Limb (tissue), 2 donors: ENCODE data around the gene SND1.
"Not testable (repeated sequence)": the region's sequence is repeated elsewhere in the genome, so short reads cannot be mapped to it uniquely, and the experiment has no call there.

Experiments
- DNase-seq, 2 donors: peaks; one replicate each; pipeline ENCODE4 v3.0.0-alpha.2; 2016; ENCODE audit errors: extremely low spot score in 2 of 2

Gene SND1

DNA sequence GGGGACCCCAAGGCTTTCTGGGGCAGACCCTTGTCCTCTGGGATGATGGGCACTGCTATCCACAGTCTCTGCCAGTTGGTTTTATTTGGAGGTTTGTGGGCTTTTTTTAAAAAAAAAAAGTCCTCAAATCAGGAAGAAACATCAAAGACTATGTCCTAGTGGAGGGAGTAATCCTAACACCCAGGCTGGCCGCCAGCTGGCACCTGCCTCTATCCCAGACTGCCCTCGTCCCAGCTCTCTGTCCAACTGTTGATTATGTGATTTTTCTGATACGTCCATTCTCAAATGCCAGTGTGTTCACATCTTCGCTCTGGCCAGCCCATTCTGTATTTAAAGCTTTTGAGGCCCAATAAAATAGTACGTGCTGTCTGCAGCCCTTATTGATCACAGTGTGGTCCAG is 440.2 kb downstream of the SND1 start:
- DNase-seq: no peak

DNA sequence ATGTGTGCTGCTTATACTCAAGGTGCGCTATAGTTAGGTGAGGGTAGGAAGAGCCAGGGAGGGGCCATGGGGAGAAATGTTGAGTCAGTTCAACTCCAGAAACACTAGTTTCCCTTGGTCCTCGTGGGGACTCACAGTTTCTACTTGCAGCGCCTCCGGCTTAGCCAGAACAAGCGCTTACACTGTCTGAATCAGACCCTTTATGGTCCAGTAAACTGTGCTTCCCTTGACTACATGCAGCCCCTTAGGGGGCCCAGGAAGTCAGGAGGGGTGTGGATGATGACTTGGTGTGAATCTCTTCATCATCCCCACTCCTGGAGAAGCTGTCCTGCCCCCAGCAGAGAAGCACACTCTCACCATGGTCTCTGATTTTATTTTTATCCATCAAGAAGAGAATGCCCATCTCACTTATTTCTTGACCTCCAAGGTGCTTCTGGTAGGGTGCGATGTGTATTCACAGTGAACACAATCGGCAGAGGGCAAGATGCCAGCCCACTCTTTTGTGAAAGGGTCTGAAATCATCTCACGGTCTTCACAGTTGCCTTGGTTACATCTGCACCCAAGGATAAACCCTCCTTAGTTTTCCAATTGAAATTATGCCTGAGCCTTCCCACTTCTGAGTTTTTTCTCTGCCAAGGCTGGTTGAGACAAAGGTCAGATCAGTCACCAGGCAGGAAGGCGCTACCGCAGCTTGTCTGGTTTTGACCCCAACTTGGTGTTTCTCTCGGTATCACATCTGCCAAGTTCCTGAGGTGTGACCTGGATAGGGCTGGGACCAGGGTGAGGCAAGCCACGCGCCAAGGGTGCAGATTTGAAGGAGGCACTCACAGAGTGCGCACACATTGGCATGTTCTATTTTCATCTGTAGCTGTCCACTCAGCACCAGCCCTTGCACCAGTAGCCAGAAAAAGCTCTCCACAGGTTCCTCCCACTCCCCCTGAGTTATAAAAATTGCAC is 441.9 kb downstream of the SND1 start:
- DNase-seq: no peak

DNA sequence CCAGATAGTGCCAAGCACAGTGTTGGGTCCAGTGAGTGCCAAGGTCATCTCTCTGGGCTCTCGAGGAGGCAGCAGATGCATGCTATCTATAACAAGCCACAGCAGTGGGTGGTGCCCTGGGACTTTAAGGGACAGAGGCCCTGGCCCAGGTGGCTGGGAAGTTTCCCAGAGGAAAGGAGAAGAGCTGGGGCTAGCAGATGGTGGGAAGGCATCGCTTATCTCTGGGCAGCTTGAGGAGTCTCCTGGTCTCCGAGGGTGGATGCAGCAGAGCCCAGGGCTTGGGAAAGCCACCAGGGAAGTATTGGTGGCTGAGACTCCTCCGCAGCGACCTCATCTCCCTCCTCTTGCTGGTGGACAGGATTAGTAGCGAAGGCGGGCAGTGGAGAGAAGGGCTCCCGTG is 442.7 kb downstream of the SND1 start:
- DNase-seq: no peak

GRCh38 chr7:128097211-128097731 is 445.3 kb downstream of the SND1 start:
- DNase-seq: no peak

DNA sequence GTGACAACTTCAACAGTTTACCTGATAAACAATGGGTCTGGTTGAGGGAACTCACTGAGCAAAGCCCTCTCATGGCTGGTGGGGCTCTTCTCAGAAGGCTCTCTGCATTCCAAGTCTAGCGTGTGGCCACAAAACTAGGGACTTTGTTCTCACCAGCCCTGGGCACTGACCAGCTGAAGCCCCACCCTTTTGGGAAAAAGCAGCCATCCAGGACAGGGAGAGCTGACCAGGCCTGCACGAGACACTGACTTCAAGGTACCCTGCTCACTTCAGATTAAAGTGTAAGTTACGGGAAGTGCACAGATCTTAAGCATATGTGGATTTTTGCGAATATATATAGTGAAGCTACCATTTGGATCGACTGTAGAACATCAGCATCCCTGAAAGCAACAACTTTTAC is 446.6 kb downstream of the SND1 start:
- DNase-seq: no peak

GRCh38 chr7:128099204-128099671 is 447.2 kb downstream of the SND1 start:
- no peak for DNase-seq

- DNase-seq: no peak
Observed at GRCh38 chr7:128100225-128100948, 448.4 kb downstream of the SND1 start.

GRCh38 chr7:128100949-128101713 is 449.1 kb downstream of the SND1 start:
- no peak for DNase-seq

GRCh38 chr7:128102490-128103291 is 450.7 kb downstream of the SND1 start:
- DNase-seq: no peak

DNA sequence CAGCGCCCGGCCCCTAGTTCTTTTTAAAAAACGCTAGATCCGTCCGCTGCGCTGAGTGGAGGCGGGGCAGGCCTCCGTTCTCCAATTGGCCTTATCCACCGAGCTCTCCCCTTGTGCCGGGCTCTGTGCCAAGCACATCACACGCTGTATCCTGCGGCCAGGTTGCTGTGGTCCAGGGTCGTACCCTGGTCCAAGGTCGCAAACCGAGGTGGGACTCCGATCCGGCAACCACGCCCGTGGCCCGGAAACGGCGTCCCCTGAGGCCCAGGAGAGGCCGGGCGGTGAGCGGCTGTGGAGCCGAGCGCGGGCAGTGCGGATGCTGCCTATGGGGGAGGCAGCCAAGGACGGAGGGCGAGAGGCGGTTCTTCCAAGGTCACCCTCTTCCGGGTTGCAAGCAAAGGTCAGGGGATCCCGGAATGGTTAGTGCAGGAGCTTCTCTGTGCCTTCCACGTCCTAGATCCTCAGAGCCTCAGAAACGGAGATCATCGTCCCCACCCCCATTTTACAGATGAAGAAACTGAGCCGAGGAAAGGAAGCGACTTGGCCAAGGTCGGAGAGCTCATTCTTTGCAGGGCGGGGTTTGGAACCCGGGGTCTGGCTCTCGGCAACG is 451.6 kb downstream of the SND1 start:
- DNase-seq: peak in 1 of 2 donors; percentile 53

DNA sequence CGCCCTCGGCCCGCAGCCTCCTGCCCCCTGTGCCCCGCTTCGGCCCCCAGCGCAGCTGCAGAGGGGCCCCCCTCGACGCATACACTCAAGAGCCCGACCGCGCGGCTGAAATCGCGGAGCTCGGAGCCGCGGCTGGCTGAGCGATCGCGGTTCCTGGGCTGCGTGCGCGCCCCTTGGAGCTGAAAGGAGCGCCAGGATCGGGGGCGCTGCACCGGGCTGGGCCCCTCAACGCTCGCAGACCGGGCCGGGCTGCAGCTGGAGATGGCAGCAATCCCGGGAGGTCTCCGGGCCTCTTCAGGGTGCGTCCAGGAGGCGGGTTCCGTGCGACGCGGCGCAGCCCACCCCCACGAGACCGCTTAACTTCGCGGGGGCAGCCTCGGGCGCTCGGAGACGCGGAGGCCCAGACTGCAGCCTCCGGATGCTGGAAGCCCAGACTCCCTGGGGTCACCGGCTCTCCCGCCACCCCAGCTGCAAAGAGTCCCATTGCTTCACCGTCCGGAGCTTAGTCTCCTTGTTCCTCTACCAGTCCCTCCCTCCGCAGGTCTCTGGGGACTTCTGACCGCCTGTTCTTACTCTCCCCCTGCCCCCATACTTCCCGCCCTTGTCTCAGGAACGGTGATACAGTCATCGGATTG is 452.2 kb downstream of the SND1 start:
- peak in 1 of 2 donors; percentile 57 for DNase-seq

DNA sequence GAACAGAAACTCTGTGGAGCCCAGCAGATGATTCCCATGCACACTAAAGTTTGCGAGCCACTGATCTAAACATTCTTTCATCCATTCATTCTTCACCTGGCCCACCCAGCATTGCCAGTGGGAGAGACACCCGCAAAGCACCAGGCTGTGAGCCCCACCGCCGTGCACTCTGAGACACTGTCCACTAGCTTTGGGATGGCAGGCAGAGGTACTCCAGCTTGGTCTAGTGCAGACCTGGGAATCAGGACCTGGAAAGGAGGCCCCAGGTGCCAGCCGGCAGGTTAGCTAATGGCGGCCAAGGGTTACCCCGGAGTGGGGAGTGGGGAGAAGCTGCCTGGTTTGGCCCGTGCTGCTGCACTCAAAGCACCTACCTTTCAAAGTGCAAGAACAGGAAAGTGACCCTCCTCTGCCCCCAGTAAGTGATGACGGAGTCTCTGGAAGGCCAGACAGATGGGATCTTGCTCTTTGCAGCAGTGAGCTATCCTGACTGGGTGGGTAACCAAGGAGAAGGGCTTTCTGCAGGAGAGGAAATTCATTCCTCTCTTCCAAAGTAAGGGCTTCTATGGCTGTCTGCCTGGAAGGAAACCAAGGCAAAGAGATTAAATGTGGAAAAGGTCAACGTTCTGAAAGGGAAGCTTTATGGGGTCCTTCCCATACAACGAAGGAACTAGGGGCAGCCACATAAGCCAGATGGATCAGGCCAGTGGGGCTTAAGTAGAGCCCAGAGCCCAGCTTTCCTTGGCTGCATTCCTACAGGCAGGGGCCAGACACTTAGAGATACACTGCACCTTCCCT is 453.4 kb downstream of the SND1 start:
- no peak for DNase-seq

GRCh38 chr7:128106821-128107220 is 454.8 kb downstream of the SND1 start:
- no peak for DNase-seq

DNA sequence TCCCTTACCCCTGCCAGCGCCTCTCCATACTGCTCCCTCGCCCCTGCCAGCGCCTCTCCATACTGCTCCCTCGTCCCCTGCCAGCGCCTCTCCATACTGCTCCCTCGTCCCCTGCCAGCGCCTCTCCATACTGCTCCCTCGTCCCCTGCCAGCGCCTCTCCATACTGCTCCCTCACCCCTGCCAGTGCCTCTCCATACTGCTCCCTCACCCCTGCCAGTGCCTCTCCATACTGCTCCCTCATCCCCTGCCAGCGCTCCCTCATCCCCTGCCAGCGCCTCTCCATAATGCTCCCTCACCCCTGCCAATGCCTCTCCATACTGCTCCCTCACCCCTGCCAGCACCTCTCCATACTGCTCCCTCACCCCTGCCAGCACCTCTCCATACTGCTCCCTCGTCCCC is 455.5 kb downstream of the SND1 start:
- DNase-seq: not testable (repeated sequence)

DNA sequence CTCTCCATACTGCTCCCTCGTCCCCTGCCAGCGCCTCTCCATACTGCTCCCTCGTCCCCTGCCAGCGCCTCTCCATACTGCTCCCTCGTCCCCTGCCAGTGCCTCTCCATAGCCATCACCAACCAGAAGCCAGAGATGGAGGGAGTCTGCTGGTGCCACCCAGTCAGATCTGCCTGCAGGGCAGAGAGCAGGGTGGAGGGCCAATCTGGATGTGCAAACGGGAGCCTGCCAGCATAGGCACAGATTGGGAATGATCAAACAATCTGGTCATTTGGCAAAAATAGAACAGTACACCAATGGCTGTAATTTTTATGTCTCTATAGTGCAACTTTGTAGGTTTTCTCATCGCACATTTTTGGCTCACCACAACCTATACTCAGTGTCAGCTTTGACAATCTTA is 456.1 kb downstream of the SND1 start:
- no peak for DNase-seq

DNA sequence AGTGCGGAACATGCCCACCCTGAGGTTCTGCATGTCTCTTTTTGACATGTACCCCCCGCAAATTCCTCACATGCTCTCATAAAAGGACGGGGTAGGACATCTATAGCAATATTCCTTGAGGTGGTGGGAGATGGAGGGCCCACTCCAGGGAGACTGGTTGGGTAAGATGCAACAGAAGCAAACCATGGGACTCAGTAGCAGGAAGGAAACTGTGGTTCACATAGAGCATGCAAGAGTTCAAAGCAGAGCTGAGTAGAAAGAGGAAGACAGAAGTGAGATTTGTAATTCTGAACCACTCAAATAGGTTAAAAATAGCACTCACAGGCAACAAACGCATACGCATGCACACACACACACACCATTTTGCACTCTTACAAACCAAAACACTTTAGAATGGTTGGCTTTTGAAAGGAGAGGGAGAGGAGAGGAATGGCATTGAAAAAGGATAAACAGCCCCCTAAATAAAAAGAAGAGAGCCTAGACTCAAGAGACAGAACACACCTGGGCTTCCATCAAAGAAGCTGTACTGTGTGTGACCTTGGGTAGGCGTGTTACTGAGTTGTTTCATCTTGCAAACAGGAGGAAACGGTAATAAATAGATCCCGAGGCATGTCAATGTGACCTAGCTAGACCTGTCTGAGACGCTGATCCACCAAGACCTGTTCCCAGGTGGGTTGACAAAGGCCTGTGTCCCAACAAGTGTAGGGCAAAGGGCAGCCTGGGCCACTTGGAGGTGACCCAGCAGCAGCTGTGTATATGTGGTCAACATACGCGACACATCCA is 456.8 kb downstream of the SND1 start:
- peak in 1 of 2 donors; percentile 16 for DNase-seq

DNA sequence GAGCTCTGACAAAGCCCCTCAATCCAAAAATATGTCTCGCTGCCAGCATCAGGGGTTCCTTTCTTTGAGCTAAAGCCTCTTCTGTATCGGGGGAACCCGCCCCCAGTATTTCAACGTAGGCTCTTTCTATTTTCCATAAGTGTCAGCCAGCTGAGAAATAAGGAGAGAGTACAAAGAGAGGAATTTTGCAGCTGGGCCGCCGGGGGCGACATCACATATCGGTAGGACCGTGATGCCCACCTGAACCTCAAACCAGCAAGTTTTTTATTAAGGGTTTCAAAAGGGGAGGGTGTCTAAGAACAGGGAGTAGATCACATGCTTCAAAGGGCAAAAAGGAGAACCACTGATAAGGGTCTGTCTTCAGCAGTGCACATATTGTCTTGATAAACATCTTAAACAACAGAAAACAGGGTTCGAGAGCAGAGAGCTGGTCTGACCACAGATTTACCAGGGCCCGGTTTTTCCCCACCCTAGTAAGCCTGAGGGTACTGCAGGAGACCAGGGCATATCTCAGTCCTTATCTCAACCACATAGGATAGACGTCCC is 457.5 kb downstream of the SND1 start:
- DNase-seq: not testable (repeated sequence)
